ENCODE measurements around the gene CHCHD2.
"Not testable (repeated sequence)": the region's sequence is repeated elsewhere in the genome, so short reads cannot be mapped to it uniquely, and the experiment has no call there.

Gene CHCHD2

DNA sequence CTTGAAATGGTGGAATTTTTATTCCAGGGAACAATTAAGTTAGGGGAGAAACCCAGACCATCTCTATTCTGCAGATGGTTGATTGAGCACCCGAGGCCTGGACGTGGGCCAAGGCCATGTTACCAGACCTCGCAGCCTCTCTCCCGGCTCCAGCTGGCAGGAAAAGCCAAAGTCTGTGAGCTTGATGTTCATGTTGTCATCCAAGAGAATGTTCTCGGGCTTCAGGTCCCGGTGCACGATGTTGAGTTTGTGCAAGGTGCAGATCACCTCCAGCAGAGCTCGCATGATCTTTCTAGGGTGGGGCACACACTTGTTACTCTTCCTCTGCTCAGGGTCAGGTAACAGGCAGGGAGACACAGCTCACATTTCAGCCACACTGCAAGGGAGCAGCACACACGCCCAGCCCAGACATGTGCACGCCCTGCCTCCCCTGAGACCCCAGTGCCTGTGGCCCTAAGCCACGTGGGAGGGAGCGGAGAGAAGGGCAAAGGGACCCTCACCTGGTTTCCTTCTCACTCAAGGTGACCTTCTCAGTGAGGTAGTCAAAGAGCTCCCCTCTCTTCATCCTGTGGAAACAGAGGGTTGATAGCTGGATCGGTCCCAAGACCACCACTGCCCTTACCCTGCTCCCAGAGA lies 23.0 kb downstream of the CHCHD2 start:
- no peak for DNase-seq (ENCODE audit: low spot score)

DNA sequence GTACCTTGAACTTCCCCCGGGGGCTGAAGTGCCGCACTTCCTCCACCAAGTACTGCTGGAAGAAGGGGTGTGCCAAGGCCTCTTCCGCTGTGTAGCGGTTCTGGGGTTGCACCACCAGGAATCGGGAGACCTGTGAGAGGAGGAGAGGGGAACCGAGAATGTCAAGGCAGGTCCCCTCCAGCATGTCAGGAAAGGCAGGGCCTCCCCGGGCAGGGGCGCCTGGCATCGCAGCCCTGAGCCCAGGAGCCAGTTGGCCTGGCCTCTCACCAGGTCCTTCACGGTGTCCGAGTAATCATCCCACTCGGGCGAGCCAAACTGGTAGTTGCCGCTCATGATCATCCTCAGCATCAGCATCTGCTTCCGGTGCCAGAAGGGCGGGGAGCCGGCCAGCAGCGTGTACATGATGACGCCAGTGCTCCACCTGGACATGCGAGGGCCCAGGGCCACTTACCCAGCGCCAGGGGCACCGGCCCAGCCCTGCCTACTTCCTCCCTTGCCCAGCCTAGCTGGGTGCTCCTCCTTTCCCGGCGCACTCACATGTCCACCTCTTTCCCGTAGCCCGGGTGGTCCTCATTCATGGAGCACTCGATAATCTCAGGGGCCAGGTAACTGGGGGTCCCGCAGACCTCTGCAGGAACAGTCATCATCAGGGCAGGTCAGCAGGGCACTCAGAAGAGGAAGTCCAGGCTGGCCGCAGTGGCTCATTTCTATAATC lies 24.5 kb downstream of the CHCHD2 start:
- no peak for DNase-seq (ENCODE audit: low spot score)

DNA sequence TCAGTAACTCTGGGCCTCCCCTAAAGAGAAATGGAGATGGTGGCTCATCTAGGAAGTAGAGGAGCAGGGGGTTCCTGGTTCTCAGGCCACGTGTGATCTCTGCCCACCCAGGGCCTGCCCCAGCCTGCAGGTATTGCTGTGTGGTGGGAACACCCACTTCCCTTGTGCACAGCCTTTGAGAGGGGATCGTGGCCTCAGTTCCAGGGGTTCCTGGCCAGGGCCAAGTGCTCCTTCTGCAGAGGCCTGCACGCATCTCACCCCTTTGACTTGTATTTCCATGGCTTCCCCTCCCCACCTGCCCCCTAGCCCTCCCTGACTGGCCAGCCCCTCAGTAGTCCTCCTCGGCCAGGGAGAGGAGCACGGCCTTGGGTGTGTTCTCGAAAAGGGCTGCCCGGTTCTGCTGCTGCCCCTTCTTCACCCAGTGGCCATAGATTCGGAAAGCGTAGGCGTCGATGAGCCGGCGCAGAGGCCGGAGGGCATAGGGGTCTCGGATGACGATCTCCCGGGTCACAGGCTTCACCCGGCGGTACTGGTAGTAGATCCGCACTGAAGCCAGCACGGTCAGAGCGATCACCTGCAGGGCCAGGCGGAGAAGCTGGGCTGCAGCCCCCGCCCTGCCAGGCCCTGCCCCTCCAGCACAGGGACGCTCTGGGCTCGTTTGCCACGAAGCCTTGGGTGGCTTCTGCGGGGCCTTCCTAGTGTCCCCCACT lies 25.4 kb downstream of the CHCHD2 start:
- DNase-seq (ENCODE audit: low spot score), result not testable (repeated sequence)

DNA sequence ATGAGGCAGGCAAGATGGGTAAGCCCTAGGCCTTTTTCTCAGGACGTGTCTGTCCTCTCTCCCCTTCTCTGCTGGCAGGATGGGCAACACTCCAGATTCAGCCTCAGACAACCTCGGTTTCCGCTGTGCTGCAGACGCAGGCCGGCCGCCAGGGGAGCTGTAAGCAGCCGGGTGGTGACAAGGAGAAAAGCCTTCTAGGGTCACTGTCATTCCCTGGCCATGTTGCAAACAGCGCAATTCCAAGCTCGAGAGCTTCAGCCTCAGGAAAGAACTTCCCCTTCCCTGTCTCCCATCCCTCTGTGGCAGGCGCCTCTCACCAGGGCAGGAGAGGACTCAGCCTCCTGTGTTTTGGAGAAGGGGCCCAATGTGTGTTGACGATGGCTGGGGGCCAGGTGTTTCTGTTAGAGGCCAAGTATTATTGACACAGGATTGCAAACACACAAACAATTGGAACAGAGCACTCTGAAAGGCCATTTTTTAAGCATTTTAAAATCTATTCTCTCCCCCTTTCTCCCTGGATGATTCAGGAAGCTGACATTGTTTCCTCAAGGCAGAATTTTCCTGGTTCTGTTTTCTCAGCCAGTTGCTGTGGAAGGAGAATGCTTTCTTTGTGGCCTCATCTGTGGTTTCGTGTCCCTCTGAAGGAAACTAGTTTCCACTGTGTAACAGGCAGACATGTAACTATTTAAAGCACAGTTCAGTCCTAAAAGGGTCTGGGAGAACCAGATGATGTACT lies 26.7 kb downstream of the CHCHD2 start:
- no peak for DNase-seq (ENCODE audit: low spot score)

DNA sequence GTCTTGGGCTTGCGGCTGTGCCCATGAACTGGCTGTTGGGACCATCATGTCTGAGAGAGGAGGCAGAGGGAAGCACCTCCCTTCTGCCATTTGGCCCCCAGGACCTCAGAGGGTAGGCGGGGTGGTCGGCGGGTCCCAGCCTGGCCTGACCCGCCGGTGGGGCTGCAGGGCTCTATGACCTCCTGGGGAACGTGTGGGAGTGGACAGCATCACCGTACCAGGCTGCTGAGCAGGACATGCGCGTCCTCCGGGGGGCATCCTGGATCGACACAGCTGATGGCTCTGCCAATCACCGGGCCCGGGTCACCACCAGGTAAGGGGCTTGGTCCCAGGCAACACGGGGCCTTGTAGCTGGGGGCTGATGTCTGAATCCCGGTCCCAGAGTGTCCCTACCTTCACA lies 28.1 kb downstream of the CHCHD2 start:
- DNase-seq (ENCODE audit: low spot score), result no peak

DNA sequence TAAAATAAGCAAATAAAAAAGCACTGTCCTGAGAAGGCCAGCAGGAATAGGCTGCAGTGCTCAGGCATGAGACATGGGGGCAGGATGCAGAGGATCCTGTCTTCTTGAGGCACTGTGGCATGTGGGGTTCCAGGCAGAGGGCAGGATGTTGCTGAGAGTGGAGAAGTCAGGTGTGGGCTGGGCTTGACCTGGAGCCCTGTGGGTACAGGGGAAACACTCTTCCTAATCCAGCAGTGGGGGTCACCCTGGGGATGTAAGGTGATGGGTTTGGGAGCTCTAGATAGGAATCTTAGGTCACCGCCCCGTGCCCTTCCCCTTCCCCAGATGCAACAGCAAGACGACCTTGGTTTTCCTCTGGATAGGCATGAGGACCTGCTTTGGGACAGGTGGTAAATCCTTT lies 28.6 kb downstream of the CHCHD2 start:
- DNase-seq (ENCODE audit: low spot score), result no peak

DNA sequence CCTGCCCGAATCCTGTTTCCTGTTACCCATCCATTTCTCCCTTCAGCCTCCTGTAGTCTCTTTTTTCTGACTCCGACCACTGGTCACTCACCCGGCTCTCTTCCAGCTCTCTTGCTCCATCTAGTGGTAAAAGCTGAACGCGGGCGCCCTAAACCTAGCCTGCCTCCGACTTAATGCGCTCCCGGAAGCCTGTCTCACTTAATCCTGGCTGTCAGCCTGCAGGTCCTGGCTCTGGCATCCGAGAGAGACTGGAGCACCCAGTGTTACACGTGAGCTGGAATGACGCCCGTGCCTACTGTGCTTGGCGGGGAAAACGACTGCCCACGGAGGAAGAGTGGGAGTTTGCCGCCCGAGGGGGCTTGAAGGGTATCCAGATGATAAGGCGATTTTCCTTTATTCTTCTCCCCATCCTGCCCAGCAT lies 31.9 kb downstream of the CHCHD2 start:
- peak; percentile 82 for DNase-seq (ENCODE audit: low spot score)

DNA sequence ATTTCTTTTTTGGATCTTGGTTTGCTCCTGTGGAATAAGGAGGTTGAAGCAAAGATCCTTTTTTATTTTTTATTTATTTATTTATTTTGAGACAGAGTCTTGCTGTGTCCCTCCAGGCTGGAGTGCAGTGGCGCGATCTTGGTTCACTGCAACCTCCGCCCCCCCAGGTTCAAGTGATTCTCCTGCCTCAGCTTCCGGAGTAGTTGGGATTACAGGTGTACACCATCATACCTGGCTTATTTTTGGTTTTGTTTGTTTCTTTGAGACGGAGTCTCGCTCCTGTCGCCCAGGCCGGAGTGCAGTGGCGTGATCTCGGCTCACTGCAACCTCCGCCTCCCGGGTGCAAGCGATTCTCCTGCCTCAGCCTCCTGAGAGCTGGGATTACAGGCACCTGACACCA lies 39.9 kb downstream of the CHCHD2 start:
- DNase-seq (ENCODE audit: low spot score), result not testable (repeated sequence)

DNA sequence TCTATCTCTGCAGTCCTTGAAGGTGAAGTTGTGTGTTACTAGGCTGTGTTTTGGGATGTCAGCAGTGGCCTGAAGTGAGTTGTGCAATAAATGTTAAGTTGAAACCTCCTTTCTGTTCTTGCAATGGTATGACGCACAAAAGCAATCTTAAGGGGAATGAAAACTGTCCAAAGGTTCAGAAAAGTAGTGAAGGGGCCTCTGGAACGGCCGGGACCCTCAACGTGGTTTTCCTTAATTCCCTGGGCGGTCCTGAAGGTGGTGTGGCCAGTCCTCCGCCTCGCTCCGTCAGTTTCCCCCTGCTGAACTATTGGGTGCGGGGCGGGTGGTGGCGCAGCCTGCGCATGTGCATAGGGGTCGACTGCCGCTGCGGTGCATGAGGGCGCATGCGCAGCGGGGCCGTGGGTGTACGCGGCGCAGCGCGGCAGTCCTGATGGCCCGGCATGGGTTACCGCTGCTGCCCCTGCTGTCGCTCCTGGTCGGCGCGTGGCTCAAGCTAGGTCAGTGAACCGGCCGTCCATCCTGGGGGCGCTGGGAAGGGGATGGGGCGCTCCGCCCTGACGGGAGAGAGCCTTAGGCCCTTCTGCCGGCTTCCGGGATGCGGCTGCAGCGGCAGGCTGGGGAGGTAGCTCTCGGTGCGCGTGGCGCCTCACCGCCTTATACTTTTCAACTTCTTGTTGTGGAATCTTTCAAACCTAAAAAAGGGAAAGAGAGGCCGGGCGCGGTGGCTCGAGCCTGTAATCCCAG lies 42.2 kb downstream of the CHCHD2 start, which contains the start of gene SUMF2:
Gene SUMF2 (plus strand): TSS at position 405 of the 744 bp plus-strand sequence. CDS start 26 bp downstream, at position 431.
- peak; percentile 98 for DNase-seq (ENCODE audit: low spot score)

DNA sequence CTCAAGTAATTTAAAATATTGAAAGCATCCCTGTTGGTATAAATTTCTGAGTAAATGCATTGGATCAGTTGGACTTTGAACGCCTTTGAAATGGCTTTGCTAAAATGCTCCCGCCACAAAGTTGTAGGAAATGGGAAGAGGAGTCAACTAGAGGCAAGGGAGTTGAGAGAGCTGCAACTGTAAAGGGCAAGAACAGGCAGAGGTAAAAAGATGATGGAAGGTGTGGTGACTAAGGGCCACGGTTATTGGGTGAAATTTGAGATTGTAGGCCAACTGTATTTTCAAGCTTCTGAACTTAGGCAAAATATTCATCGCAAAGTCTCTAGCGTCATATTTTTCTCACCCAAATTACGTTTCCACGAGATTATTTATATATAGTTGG lies 42.8 kb downstream of the CHCHD2 start:
- DNase-seq (ENCODE audit: low spot score), result no peak

DNA sequence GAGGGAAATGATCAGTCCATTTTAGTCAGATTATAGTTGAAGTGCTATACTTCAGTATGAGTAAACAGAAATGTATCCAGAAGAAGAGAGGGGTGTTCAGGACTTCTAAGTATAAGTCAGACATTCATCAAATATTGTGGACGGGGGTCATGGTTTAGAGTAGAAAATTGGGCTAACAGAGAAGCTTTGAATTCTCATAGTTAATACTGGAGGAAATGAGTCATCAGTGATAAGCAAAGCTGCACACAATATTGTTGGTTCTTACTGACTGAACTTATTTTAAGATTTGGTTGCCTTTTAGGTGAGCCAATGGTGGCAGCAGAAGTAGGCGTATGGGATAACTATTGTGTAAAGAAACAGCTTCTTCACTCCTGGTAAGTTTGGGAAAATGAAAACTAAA lies 43.9 kb downstream of the CHCHD2 start:
- no peak for DNase-seq (ENCODE audit: low spot score)

DNA sequence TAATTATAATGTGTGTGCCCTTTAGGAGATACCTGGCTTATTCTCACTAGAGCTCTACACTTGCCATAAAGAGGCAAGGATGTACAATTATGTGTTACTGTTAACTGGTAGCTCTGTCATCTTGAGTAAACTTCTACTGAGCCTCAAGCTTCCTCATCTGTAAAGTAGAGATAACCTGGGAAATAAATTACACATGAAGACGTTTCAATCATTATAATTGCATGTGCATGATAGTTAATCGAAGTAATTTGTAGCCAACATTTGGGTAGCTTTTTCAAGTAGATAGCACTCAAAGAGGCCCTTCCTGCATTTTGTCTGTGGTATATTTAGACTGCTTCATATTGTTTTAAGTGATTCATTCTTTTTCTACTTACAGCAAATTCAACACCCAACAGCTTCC lies 52.3 kb downstream of the CHCHD2 start:
- DNase-seq (ENCODE audit: low spot score), result no peak

DNA sequence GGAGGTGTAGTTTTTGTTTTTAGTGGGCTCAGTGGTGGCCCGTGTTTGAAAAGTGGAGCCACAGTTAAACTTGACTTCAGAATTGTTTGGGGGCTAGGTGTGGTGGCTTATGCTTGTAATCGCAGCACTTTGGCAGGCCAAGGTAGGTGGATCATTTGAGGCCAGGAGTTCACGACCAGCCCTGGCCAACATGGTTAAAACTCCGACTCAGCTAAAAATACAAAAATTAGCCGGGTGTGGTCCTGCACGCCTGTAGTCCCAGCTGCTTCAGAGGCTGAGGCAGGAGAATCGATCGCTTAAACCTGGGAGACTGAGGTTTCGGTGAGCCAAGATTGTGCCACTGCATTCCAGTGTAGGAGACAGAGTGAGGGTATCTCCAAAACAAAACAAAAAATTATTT lies 52.9 kb downstream of the CHCHD2 start:
- no peak for DNase-seq (ENCODE audit: low spot score)

All from HuH-7.5 (cell line).